ENCODE measurements around the gene DDX19B.
"Not testable (repeated sequence)": the region's sequence is repeated elsewhere in the genome, so short reads cannot be mapped to it uniquely, and the experiment has no call there.

The DDX19B gene

DNA sequence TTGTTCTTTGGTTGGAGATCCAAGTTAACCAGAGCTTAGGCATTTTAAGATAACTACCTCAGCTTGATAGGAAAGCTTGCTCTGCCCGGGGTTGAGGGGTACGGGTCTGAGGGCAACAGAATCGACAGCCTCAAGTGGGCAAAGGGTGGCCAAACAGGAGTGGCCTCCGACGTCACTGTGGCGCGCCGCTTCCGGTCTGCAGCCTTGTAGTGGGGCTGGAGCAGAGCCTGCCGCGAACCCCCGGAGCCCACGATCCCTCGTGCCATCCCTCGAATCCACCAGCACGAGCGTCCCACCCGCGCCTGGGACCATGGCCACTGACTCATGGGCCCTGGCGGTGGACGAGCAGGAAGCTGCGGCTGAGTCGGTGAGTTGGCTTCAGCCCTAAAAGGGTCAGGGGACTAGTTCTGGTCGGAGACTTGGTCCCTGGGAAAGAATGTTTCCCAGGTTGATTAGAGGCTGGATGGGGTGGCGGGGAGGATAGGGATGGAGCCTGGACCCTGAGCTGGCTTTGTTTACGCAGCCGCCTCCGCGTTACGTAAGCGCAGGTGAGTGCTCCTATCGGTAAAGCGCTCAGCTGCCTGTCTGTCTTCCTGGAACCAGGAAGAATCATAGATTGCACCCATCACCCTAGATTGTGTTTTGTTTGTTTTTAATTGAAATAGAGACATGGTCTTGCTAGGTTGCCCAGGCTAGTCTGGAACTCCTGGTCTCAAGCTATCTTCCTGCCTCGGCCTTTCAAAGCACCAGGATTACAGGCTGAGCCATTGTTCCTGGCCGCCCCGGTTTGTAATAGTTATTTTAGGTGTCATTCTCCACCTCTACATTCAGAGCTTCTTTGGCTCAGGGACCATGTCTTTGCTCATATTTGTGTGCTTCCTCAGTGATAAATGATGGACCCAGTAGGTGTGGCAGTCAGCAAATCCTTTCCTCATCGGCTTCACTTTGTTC is at the start of gene DDX19B:
TSS of gene DDX19B (plus strand) at position 199 of the 951 bp plus-strand sequence. CDS start at position 311, 112 bp downstream.
- DNase-seq (ENCODE audit: low spot score): peak; percentile 64

DNA sequence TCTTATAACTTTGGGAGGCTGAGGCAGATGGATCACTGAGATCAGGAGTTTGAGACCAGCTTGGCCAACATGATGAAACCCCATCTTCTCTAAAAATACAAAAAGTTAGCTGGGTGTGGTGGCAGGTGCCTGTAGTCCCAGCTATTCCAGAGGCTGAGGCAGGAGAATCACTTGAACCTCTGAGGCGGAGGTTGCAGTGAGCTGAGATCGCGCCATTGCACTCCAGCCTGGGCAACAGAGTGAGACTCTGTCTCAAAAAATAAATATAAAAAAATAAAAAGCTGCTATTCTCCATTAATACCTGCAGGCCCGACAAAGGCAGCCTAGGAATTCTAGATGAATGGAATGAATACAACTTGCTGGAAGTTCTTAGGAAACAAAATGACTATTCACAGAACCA is 49.3 kb upstream of the DDX19B start:
- not testable (repeated sequence) for DNase-seq (ENCODE audit: low spot score)

DNA sequence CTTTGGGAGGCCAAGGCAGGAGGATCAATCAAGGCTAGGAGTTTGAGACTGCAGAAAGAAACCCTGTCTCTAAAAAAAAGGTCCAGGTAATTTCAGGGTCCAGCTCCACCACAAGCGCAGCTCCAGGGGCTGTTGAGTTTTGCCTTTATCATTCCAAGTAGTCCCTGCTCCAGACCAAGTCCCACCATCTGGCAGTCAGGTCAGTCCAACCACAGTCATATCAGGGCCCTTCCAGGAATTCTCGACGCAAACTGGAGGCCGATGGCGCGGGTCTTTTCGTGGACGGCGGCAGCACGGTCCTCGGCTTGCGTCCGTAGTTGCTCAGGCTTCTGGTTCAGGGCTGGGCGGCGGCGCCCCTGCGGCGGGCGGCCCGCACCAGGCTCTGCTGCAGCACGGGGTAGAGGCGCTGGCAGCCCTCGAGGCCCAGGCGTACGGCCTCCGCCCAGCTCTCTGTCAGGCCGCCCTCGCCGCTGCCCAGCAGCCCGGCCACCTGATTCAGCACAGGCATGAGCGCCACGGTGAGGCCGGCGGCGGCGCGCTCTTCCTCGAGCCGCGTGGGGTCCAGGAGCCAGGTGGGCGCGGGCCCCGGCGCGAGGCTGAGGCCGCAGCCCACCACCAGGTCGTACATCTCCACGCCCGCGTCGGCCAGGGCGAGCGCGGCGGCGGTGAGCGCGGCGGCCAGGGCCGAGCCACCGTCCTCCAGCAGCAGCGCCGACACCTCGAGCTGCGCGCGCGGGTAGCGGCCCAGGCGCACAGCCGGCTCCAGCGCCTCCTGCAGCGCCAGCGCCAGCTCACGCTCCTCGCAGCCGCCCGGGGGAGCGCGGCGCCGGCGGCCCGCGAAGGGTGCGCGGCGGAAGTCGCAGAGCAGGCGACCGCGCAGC is 48.0 kb upstream of the DDX19B start:
- DNase-seq (ENCODE audit: low spot score): no peak

DNA sequence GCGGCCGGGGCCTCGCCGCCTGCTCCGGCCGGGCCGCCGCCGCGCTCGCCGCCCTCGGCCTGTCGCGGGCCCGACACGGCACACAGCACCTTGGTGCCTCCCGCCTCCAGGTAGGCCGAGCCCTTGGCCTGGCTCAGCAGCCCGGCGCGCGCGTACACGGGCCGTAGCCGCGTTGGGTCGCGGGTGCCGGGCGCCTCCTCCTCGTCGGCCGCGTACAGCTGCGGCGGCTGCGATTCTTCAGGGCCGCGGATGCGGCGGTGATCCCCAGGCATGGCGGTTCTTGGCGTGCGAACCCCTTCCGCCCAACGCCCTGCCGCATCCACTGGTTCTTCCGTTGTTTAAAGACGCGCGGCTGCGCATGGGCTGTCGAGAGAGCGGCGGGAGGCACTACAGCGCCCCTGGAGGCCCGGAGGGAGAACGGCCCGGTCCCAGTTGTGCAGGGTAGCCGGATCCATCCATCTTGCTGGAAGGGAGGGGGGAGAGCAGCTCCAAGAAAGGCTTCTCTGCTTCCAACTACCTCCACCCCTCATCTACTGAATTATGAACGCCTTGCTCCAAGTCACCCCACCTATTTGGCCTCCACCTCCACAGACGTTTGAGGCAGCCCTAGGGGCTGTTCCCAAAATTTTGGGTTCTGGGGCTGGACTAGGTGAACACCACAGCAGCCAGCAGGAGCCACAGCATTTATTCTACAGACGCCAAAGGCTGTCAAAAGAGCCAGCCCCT is 47.2 kb upstream of the DDX19B start, which contains the start of gene EXOSC6:
TSS of gene EXOSC6 (minus strand) at position 312 of the 726 bp plus-strand sequence. CDS start at position 272, 40 bp downstream.
- peak; percentile 94 for DNase-seq (ENCODE audit: low spot score)

DNA sequence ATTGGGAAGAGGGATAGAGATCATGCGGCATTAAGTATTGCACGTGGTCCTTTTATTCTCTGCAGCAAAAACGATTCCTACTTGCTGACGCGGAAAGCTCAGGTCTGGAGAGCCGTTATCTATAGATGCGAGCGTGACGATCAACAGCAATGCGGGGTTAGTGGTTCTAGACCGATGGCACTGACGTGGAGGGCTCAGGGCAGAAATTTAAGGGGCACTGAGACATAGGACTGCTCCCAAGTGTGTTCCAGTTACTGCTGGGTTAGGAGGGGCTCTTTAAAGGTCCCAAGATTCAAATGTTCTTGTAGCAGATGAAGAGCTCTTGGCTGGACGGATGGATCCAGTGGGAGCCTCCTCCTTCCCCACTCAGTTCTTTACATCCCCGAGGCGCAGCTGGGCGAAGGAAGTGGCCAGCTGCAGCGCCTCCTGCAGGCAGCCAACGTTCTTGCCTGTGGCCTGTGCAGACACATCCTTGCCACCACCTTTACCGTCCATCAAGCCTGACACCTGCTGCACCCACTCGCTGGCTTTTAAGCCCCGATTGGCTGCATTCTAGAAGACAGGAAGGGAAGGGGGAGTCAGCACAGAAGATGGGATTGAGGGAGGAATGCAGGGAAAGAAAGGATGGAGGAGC is 46.5 kb upstream of the DDX19B start:
- DNase-seq (ENCODE audit: low spot score): no peak

DNA sequence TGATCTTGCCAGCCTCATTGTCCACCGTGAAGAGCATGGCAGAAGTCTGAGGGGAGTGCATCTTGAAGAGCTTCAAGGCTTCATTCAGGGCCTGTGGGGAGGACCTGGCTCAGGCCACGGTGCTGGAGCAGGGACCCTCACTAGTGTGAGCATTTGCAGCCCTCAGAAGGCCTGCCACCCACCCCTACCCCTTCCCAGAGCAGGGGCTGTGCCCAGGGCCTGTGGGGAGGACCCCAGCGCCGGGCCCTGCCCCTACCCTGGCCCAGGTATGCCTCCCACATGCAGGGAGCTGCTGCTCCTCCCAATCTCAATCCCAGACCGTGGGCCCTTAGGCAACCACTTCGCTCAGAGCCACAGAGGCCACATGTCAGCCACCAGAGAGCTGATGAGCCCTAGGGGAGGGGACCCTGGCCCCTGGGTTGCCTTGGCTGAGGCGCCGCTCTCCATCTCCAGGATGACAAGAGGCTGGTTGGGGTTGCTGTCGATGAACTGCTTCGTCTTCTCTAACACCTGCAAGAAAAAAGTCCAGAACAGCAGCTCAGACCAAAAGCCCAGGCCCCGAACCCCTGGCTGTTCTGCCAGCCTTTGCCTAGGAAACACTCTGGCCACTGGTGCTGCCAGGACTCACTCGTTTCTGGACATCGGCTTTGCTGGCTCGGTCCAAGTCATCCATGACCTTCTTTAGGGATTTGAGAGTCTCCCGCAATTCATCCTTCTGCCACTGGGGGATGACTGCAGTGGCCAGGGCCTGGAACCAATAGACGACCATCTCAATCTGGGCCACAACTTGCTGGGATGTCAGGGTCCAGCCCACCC is 45.5 kb upstream of the DDX19B start:
- peak; percentile 27 for DNase-seq (ENCODE audit: low spot score)

DNA sequence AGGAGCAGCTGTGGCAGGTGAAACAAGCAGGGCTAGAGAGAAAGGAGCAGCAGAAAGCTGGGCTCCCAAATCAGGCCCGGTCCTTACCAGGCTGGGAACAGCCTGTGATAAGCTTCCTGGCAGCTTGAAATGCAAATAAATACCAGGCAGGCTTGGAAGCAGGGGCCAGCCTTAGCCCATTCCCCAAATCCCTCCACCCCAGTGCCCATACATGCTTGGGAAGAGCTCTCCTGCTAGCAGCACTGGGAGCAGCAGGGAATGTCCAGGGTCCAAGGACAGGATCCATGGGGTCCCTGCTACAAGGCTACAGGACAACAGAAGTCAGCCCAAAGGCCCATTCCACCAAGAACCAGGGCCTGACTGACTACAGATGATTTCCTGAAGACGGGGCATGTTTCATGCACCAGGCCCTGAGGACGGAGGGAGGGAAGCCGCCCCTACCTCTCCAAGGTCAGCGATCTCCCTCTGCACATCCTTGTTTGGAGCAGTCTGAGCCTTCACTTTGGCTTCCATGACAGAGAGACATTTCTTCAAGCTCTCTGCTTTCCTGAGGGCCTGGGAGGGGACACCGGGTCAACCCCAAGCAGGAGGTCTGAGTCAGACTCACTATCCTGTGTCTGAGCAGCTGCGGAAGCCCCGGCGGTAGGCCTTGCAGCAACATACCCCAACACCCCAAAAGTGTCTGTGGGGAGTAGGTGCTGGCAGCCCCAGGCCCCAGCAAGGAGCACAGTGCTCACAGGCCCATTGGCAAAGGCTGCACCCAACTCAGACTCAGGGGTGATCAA is 44.6 kb upstream of the DDX19B start:
- no peak for DNase-seq (ENCODE audit: low spot score)

DNA sequence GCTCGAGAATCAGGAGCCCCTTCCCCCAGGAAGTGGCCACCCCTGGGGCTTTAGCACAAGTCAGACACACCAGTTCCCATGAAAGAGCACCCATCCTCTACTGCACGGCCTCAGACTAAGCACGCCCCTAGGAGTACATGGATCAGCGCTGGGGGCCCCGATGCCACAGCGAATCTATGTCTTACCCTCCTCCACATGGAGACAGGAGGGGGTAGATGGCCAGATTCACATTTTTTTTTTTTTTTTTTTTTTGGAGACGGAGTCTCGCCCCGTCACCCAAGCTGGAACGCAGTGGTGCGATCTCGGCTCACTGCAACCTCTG is 44.1 kb upstream of the DDX19B start:
- DNase-seq (ENCODE audit: low spot score): no peak

DNA sequence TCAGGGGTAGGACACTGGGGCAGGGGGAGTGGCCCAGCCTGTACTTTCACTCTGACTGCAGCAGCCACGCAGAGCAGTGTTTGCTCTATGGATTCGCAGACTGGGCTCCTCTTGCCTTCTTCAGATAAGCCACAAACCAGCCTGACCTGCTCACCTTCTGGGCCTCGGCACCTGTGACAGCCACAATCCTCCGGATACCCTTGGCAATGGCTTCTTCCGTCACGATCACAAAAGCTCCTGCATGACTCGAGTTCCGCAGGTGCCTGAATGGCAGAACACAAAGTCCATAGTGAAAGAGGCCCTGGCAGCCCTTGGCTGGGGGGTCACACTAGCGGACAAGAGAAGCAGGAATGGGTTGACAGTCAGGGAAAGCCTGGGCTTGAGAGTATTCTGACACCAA is 43.4 kb upstream of the DDX19B start:
- no peak for DNase-seq (ENCODE audit: low spot score)

DNA sequence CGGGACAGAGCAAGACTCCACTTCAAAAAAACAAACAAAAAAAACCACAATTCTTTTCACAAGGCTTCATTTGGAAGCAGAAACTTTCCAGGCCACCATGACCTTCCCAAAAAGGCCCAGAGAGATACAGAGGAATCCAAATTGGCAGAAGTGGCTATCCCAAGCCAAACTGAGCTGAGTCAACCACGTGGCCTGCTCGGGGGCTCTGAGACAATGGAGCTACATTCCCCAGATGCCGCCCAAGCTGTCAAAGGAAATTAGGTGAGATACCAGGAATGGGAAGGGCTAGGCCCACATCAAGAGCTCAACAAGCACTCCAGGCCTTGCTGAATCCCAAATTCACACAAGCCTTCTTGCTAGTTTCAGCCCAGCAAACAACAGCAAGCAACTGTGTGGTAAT is 41.6 kb upstream of the DDX19B start:
- no peak for DNase-seq (ENCODE audit: low spot score)

DNA sequence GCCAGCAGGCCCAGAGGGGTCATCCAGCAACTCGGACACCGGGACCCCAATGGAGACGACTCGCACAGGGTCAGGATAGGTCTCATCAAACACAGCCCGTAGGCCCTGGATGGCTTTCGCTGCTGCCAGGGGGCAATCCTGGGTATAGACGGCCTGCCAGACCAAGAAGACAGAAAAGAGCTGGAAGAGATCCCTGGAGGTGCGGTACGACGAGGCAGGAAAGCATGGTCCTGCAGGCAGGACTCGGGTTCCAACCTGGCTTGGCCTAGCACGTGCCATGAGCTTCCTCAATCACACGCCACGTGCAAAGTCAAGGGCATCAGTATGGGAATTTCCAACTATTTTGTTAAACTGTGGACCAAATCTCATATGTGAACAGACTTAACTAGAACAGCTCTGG is 40.9 kb upstream of the DDX19B start:
- no peak for DNase-seq (ENCODE audit: low spot score)

DNA sequence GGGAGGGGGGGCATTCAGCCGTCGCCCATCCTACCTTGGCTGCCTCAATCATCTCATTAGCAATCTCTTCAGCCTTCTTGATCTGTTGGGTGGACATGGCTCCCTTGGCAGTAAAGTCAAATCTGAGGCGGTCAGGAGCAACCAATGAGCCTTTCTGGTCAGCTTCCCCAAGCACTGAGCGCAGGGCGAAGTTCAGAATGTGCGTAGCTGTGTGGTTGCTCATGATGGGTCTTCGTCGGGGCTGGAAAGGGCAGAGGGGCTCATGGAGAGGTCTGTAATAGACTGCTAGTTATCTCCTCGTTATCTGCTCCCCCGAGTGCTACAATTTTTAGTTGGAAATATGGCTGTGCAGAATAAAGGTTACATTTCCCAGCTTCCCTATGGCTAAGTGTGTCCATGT is 40.0 kb upstream of the DDX19B start:
- DNase-seq (ENCODE audit: low spot score): no peak

DNA sequence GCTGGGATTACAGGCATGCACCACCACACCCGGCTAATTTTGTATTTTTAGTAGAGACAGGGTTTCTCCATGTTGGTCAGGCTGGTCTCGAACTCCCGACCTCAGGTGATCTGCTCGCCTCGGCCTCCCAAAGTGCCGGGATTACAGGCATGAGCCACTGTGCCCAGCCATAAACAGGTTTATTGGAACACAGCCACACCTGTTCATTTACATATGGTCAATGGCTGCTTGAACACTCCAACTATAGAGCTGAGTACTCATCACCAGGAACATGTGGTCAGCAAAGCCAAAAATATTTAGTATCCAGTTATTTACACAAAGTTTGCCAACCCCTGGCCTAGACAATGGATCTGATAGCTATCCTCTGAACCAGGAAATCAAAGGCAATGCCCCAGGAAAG is 39.1 kb upstream of the DDX19B start:
- not testable (repeated sequence) for DNase-seq (ENCODE audit: low spot score)

DNA sequence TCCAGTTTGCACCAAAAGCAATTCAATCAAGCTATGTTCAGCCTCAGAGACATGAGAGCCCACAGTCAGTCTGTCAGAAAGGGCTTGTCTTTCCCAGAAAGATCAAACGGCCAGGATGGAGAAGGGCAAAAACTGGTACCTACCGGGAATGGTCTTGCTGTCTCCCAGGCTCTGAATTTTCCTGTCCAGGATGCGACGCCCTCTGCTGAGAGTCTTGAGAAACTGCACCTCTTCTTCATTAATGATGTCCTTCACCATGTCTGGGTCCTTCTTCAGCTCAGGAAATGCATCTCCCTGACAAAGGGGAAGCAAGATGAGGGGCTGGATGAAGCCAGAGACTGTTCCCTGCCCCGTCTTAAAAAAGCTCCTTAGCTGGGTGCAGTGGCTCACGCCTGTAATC is 31.5 kb upstream of the DDX19B start:
- DNase-seq (ENCODE audit: low spot score): peak; percentile 51

DNA sequence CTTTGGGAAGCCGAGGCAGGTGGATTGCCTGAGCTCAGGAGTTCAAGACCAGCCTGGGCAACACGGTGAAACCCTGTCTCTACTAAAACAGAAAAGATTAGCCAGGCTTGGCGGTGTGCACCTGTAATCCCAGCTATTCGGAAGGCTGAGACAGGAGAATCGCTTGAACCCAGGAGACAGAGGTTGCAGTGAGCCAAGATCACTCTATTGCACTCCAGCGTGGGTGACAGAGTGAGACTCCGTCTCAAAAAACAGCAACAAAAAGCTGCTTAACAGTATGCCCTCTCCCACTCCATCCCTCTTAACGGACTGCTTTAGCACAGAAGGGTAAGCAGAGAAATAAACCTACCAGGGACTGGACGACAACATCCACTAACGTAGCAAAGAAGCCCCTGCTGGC is 31.1 kb upstream of the DDX19B start:
- not testable (repeated sequence) for DNase-seq (ENCODE audit: low spot score)

DNA sequence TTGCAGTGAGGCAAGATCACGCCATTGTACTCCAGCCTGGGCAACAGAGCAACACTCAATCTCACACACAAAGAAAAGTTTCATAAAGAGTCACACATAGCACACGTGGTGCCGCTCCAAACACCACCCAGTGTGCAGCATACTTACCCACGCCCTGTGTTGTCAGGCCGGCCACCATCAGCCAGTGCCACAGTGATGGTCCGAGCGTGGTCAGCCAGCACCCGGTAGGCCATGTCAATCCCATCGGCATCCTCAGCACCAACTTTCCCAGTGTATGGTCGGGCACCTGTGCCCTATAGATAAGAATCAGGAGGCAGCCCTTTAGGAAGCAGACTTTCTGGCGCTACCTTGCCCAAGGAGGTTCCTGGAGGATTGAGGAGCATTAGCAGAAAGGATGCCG is 29.5 kb upstream of the DDX19B start:
- DNase-seq (ENCODE audit: low spot score): no peak

DNA sequence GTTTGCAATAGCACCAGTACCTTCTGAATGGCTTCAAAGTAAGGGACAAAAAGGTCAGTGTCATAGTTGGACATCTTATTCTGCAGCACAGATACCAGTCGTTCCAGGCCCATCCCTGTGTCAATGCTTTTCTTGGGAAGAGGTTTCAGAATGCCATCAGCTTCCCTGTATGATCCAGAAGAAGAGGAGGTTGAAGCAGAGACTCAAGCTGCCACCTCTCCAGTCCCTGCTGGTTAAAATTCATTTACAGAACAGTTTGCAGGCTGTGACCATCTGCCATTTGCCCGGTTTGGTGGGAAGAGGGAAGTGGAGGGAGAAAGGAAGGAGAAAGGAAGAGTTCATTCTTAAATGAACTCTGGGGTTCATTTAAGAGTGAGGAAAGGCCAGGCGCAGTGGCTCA is 28.8 kb upstream of the DDX19B start:
- DNase-seq (ENCODE audit: low spot score): no peak

DNA sequence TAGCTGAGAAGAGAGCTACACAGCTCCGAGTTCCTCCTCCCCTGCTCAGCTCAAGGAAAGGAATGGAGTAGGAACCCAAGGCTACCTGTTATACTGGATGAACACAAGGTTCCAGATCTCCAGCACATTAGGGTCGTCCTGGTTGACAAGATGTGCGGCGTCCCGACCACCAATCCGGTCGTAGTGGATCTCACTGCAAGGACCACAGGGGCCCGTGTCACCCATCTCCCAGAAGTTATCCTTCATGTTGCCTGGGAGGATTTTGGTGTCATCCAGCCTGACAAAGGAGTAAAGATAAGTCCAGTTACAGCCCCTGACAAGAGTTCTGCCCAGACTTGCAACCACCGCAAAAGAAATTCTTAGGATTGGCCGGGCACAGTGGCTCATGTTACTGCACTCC is 27.3 kb upstream of the DDX19B start:
- no peak for DNase-seq (ENCODE audit: low spot score)

DNA sequence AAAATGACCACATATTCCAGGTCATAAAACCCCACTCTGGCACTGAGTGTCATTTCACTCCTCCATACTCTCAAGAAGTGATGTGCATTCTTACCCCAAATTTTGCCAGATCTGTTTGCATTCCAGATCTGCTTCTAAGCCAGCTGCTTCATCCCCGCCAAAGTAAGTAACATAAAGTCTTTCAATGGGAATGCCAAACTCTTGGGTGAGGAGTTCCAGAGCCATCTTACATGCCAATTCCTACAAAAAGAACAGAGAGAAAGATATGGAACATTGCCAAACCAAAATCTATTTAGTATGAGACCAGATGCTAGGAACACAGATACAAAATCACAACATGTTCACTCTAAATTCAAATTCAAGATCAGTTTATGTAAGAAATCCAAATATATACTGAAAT is 22.6 kb upstream of the DDX19B start:
- DNase-seq (ENCODE audit: low spot score): no peak
